Measurements from ENCODE around the gene KRT79.

- no peak for TF ChIP-seq POLR2AphosphoS5 (IDR thresholded peaks at IDR 0.05; ENCODE audit: low read depth, low read length)
- no peak for TF ChIP-seq CTCF (IDR thresholded peaks at IDR 0.05)
- no peak for TF ChIP-seq EP300 (IDR thresholded peaks at IDR 0.05; ENCODE audit: borderline replicate concordance in 1 of 2, low read depth in 1 of 2, low read length in 1 of 2)
Measured at GRCh38 chr12:52836042-52836466, 1.9 kb upstream of the KRT79 start.

Measured in SK-N-SH (cell line).